Choroid plexus epithelial cell (primary cell): Measurements from ENCODE around the gene GRM8.

Experiments used
- DNase-seq: peaks from one replicate; pipeline ENCODE4 v3.0.0-alpha.2; 2010; ENCODE audit warnings: low read depth
- H3K4me3 ChIP-seq: 2 replicates; pipeline ENCODE4 v1.5.1; 2011; ENCODE audit warnings: low read depth, mild to moderate bottlenecking, control low read depth, low read length, moderate library complexity
- TF ChIP-seq, protein P1 (sequence below): conservative IDR thresholded peaks from 2 replicates; pipeline ENCODE4 v1.5.1; 2011; ENCODE audit warnings: low read depth, mild to moderate bottlenecking, control low read depth, inconsistent platforms, low read length, moderate library complexity

Gene GRM8

DNA sequence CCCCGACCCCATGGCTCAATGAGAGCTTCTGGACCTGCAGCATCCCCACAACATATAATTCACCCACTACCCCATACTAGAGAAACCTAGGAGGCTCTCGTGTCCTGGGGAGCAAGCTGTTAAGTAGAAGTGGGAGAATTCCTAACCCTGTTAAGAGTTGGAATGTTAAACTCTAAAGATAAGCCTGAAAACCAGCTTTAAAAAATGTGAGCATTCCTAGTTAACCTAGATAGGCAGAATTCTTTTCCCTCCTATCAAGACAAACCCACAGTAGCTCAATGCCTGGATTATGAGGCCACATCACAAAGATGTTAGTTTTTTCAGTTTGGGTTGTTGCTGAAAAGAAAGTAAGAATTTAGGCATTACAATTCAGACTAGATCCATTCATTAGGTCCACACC is 42.9 kb downstream of the GRM8 start:
- TF ChIP-seq, protein P1, sequence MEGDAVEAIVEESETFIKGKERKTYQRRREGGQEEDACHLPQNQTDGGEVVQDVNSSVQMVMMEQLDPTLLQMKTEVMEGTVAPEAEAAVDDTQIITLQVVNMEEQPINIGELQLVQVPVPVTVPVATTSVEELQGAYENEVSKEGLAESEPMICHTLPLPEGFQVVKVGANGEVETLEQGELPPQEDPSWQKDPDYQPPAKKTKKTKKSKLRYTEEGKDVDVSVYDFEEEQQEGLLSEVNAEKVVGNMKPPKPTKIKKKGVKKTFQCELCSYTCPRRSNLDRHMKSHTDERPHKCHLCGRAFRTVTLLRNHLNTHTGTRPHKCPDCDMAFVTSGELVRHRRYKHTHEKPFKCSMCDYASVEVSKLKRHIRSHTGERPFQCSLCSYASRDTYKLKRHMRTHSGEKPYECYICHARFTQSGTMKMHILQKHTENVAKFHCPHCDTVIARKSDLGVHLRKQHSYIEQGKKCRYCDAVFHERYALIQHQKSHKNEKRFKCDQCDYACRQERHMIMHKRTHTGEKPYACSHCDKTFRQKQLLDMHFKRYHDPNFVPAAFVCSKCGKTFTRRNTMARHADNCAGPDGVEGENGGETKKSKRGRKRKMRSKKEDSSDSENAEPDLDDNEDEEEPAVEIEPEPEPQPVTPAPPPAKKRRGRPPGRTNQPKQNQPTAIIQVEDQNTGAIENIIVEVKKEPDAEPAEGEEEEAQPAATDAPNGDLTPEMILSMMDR: no peak

DNA sequence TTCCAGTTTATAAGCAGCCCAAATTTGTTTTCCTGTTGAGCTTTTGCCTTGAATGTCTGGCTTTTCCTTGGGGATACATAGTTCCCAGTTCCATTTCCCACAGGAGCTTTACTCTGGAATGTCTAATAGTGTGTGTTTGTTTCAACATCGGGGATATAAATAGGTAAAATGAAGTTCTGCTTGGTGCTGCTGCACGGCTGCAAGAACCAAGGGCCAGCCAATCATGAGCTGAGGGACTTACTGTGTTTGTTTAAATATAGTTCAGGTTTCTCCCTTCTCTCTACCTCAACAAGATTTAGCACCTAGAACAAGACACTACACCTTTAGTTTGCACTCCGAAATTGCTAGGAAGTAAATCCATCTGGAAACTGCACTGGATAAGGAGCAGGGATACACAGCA is 43.9 kb downstream of the GRM8 start:
- no peak overlapping the region for H3K4me3 ChIP-seq
- no peak for DNase-seq
- TF ChIP-seq, protein P1: no peak

More for the DNA sequence above, 42.9 kb downstream of the GRM8 start:
- H3K4me3 ChIP-seq: no peak overlapping the region
- DNase-seq: no peak

DNA sequence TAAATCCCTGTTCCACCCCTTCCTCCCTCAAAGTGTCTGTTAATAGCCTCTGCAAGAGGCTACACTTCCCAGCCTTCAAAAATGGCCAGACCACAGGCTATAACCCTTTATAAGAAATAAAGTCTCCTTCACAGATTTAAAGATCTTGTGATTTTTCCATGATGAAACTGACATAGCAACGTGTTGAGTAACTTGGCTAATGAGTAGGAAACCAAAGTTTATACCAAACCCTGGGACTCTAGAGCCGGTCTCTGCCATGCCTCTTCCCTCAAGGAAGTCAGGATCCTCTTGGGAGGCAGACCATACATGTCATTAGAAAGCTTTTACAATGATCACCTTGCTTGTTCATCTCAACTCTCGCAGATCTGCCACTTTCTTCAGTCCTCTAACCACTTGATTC is 44.4 kb downstream of the GRM8 start:
- no peak overlapping the region for H3K4me3 ChIP-seq
- DNase-seq: no peak

DNA sequence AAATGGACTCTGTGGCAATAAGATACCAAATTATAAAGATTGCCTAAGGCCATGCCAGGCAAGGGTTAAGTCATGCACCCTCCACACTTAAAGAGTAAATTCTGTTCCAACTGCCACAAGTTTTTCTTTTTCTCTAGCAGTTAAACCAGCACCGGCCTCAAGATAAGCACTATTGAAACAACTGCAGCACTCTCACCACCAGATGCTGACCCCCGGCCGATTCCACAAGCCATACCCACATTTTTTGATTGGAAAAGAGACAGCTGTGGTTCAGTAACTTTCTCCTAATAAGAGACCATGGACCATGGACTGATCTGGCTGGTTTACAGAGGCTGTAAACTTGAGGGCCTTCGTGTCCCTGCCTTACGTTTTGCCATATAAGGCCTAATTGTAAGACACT is 44.9 kb downstream of the GRM8 start:
- TF ChIP-seq, protein P1: no peak
- no peak overlapping the region for H3K4me3 ChIP-seq
- no peak for DNase-seq

More for the DNA sequence above, 44.4 kb downstream of the GRM8 start:
- TF ChIP-seq, protein P1: no peak

DNA sequence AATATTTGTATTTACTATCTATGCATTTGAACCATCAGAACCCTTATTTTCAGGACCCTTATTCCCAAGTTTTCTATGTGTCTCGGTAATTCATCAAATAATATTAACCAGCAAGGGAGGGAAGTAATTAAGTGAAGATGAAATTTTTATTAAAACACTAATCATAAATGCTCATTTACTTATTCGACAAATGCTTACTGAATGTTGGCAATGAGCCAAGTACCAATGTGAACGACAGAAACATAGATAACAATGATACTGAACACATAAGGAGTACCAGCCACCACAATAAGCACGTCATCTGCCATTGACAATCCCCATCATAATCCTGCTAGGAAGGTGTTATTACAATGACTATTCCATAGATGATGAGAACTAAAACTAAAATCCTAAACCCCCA is 45.5 kb downstream of the GRM8 start:
- TF ChIP-seq, protein P1: no peak
- DNase-seq: no peak
- H3K4me3 ChIP-seq: no peak overlapping the region

DNA sequence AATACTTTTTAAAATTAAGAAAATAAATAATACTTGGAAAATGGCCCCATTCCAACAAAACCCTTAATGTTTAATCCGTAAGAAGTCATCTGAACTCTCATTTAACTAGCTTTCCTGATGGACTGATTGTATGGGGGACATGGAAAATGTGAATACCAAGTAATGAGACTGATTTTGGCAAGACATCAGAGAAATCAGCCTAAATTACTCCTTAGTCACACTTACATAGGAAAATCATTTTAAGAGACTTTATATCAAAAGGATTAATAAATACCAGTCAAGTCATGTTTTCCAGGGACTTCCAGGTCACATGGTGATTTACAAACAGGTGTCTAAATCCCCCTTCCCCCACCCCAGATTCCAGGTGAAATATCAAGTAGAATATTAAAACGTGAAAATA is 58.2 kb downstream of the GRM8 start:
- DNase-seq: no peak
- TF ChIP-seq, protein P1: no peak
- H3K4me3 ChIP-seq: no peak overlapping the region

DNA sequence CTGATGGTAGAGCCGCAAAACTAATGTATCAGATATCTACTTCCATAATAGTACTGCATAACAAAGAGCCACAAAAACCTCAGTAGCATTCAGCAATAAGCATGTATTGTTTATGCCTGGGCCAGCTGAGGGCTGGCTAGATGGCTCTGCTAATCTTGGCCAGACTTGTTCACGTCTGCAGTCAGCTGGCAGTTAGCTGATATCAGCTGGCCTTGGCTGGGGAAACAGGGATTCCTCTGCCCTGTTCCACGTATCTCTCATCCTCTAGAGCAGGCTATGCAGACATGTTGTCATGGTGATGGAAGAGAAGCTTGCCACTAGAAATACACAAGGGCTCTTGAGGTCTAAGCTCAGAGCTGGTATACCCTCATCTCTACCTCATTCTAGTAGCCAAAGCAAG is 62.9 kb downstream of the GRM8 start:
- no peak for DNase-seq
- no peak overlapping the region for H3K4me3 ChIP-seq
- TF ChIP-seq, protein P1: no peak
